ENCODE data around the gene IFI30.
"Not testable (repeated sequence)": the region's sequence is repeated elsewhere in the genome, so short reads cannot be mapped to it uniquely, and the experiment has no call there.

IFI30 gene

GRCh38 chr19:18205200-18205892 lies 31.7 kb downstream of the IFI30 start:
- peak; percentile 62 for DNase-seq (ENCODE audit: low read depth)
- TF ChIP-seq CTCF (IDR thresholded peaks at IDR 0.05; ENCODE audit: insufficient read depth, low read depth, low read length, missing control alignments), result no peak
- H3K4me3 ChIP-seq (ENCODE audit: low read length), result peak overlapping the region; percentile 84

GRCh38 chr19:18206018-18206417 lies 32.4 kb downstream of the IFI30 start:
- DNase-seq (ENCODE audit: low read depth), result no peak
- no peak overlapping the region for H3K4me3 ChIP-seq (ENCODE audit: low read length)
- no peak for TF ChIP-seq CTCF (IDR thresholded peaks at IDR 0.05; ENCODE audit: insufficient read depth, low read depth, low read length, missing control alignments)

GRCh38 chr19:18208098-18208951 lies 34.7 kb downstream of the IFI30 start:
- no peak for DNase-seq (ENCODE audit: low read depth)
- no peak overlapping the region for H3K4me3 ChIP-seq (ENCODE audit: low read length)
- peak; percentile 53 for TF ChIP-seq CTCF (IDR thresholded peaks at IDR 0.05; ENCODE audit: insufficient read depth, low read depth, low read length, missing control alignments)

GRCh38 chr19:18209912-18210311 lies 36.3 kb downstream of the IFI30 start:
- DNase-seq (ENCODE audit: low read depth), result not testable (repeated sequence)

GRCh38 chr19:18211683-18212082 lies 38.1 kb downstream of the IFI30 start:
- no peak for TF ChIP-seq CTCF (IDR thresholded peaks at IDR 0.05; ENCODE audit: insufficient read depth, low read depth, low read length, missing control alignments)
- DNase-seq (ENCODE audit: low read depth), result no peak
- H3K4me3 ChIP-seq (ENCODE audit: low read length), result no peak overlapping the region

More at GRCh38 chr19:18209912-18210311, 36.3 kb downstream of the IFI30 start:
- H3K4me3 ChIP-seq (ENCODE audit: low read length), result not testable (repeated sequence)

GRCh38 chr19:18214779-18215433 lies 41.3 kb downstream of the IFI30 start:
- TF ChIP-seq CTCF (IDR thresholded peaks at IDR 0.05; ENCODE audit: insufficient read depth, low read depth, low read length, missing control alignments), result no peak
- DNase-seq (ENCODE audit: low read depth), result peak; percentile 65
- H3K4me3 ChIP-seq (ENCODE audit: low read length), result no peak overlapping the region

- TF ChIP-seq CTCF (IDR thresholded peaks at IDR 0.05; ENCODE audit: insufficient read depth, low read depth, low read length, missing control alignments), result no peak
- no peak overlapping the region for H3K4me3 ChIP-seq (ENCODE audit: low read length)
Observed at GRCh38 chr19:18216789-18217188, 43.2 kb downstream of the IFI30 start.

More at GRCh38 chr19:18216789-18217188, 43.2 kb downstream of the IFI30 start:
- DNase-seq (ENCODE audit: low read depth), result no peak

Measured in epithelial cell of esophagus (primary cell).